22Rv1 (cell line): ENCODE measurements around the gene FRY.

Experiments
- ZFX ChIP-seq: fragments of 450-650 bp; IDR thresholded peaks from 2 replicates; pipeline ENCODE4 v1.6.1; 2017; ENCODE audit warnings: antibody characterized with exemption, borderline replicate concordance
- TF ChIP-seq, protein P1 (sequence below): fragments of 450-650 bp; IDR thresholded peaks from 2 replicates; pipeline ENCODE4 v1.5.1; 2017; ENCODE audit warnings: mild to moderate bottlenecking

GRCh38 chr13:32254416-32254815 lies 222.8 kb downstream of the FRY start:
- TF ChIP-seq, protein P1, sequence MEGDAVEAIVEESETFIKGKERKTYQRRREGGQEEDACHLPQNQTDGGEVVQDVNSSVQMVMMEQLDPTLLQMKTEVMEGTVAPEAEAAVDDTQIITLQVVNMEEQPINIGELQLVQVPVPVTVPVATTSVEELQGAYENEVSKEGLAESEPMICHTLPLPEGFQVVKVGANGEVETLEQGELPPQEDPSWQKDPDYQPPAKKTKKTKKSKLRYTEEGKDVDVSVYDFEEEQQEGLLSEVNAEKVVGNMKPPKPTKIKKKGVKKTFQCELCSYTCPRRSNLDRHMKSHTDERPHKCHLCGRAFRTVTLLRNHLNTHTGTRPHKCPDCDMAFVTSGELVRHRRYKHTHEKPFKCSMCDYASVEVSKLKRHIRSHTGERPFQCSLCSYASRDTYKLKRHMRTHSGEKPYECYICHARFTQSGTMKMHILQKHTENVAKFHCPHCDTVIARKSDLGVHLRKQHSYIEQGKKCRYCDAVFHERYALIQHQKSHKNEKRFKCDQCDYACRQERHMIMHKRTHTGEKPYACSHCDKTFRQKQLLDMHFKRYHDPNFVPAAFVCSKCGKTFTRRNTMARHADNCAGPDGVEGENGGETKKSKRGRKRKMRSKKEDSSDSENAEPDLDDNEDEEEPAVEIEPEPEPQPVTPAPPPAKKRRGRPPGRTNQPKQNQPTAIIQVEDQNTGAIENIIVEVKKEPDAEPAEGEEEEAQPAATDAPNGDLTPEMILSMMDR: no peak
- TF ChIP-seq ZFX: no peak
